COLO829 (cell line): Measurements from ENCODE around the gene GAGE13.
"Not testable (repeated sequence)": the region's sequence is repeated elsewhere in the genome, so short reads cannot be mapped to it uniquely, and the experiment has no call there.

Experiments used
- DNase-seq: peaks from one replicate; pipeline ENCODE4 v3.0.0; 2012; ENCODE audit warnings: low spot score

GAGE13 gene

GRCh38 chrX:49331282-49331681 is at the start of gene GAGE13:
Gene GAGE13, plus strand, starts transcription at chrX:49331582. Its CDS starts 1,156 bp downstream, at chrX:49332738.
- not testable (repeated sequence) for DNase-seq

DNA sequence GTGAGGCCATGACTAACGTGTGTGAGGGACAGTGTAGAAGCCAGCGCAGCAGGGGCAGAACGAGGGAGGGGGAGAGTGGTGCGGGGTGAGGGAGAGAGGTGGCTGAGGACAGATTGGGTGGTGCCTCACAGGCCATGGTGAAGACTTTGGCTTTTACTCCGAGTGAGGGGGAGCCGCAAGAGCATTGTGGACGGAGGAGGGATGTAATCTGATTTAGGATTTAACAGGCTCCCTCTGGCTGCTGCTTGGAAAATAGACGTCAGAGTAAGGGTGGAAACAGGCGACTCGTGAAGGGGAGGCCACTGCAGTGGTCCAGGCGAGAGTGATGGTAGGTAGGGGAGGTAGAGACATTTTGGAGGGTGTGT is 48.8 kb upstream of the GAGE13 start:
- no peak for DNase-seq

GRCh38 chrX:49284212-49284611 is 47.2 kb upstream of the GAGE13 start:
- no peak for DNase-seq

DNA sequence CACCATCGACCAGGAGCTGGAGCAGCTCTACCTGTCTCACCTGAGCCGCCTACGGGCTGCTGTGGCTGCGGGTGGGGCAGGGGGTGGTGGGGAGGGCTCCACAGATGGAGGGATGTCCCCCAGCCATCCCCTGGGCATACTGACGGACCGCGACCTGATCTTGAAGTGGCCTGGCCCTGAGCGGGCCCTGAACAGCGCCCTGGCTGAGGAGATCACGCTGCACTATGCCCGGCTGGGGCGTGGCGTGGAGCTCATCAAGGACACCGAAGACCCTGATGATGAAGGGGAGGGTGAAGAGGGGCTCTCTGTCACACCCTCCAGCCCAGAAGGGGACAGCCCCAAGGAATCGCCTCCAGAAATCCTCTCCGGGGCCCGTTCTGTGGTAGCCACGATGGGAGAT is 45.2 kb upstream of the GAGE13 start:
- no peak for DNase-seq

- no peak for DNase-seq
These were observed 44.8 kb upstream of the GAGE13 start for GRCh38 chrX:49286581-49286980.

DNA sequence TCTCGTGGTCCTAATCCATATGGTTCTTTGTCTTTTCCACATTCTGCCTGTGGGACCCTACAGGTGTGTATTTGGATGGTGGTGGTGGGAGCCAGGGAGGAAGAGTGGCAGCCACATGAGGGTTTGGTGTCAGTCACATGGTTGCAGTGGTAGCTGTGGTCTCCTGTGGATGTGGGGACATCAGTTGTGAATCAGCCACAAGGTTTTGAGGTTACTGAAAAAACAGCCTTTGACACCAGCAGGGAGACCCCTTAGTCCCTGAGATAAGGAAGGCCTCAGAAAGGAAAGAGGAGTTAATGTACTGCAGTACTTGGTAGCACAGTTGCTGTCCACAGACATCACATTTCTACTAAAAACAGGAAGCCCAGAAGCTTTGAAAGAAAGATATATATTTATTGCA is 43.7 kb upstream of the GAGE13 start:
- no peak for DNase-seq

- no peak for DNase-seq
These were observed 41.2 kb upstream of the GAGE13 start for GRCh38 chrX:49290215-49290614.

GRCh38 chrX:49291615-49292337 is 39.6 kb upstream of the GAGE13 start:
- peak; percentile 28 for DNase-seq

- no peak for DNase-seq
These were observed 38.7 kb upstream of the GAGE13 start for GRCh38 chrX:49292400-49293362.

GRCh38 chrX:49299293-49299692 is 32.1 kb upstream of the GAGE13 start:
- DNase-seq: not testable (repeated sequence)

GRCh38 chrX:49300703-49301102 is 30.7 kb upstream of the GAGE13 start:
- DNase-seq: no peak

- no peak for DNase-seq
These were observed 28.0 kb upstream of the GAGE13 start, which contains the start of gene GAGE10 for GRCh38 chrX:49303346-49303745. Gene GAGE10, plus strand, starts transcription at chrX:49303646. Its CDS starts 1,214 bp downstream, at chrX:49304860.

GRCh38 chrX:49307775-49308174 is 23.6 kb upstream of the GAGE13 start:
- not testable (repeated sequence) for DNase-seq

DNA sequence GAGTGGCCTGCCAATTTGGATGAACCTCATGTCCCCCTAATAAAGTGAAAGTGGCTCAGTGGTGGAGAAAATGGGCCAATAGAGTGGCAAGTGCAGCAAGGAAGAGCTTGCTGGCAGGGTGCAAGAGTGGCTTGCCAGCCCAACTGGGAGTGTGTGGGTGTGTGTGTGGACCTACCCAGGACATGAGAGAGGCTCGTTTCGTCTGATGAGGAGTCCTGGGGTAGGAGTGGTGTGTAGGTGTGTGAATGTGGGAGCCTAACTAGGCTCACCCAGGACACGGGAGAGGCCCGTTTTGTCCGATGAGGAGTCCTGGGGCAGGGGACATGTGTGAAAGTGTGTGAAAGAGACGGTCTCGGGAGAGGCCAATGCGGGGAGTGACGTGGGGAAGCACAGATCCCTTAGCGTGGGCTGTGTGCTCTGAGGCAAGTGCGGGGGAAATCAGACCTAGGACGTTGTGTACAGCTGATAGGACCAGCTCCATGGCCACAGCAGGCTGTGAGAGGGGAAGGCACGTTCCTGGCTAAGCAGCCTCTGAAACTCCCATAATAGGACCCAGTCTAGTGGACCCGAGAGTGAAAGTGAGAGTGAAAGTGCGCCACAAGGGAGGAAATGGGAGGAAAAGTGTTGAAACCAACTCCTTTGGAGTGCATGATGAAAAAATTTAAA is 22.6 kb upstream of the GAGE13 start:
- DNase-seq: peak; percentile 6

- DNase-seq: no peak
These were observed 21.9 kb upstream of the GAGE13 start for GRCh38 chrX:49309401-49309981.

DNA sequence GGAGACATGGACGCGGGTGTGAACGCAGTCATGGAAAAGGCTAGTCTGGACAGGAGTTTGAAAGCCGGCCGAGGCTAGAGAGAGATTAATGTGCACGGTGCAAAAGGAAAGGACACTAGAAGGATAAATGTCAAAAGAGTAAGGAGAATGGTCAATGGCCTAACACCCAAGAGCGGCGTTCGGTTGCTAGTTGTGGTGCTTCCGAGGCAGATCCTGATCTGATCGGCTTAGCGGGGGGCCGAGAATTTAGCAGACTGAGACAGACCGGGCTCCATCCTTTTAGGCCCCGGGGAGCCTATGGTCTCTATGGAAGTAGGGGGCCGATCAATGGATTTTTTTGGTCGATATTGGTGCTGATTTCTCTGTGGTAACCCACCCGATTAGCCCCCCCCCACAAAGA is 21.0 kb upstream of the GAGE13 start:
- DNase-seq: no peak

DNA sequence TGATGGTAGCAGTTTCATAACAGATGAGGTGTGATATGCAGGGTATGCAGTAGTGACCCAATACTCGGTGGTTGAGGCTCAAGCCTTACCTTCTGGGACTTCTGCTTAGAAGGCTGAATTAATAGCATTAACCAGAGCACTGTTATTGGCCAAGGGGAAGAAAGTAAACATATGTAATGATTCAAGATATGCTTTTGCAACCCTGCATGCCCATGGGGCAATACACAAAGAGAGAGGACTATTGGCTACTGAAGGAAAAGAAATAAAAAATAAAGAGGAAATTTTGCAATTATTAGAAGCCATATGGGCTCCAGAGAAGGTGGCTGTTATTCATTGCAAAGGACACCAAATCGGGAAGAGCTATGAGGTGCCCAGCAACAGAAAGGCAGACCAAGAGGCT is 19.2 kb upstream of the GAGE13 start:
- no peak for DNase-seq

DNA sequence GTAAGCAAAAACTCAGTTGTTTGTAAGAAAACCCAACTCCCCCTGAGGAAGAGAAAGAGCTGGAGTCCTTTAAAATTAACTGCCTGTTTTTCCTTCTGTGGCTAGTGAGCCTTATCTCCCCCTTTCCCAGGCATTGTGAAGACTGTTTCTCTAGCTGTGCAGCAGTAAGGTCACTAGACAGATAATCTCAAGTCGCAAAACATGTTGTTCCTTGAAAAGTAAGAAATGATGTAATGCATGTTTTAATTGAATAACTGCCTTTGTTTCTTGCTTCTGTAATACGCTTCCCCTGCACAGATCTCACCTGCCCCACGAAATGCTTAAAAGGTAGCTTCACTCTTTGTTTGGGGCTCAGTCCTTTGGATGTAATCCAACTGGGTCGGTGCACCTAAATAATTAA is 15.3 kb upstream of the GAGE13 start:
- no peak for DNase-seq

DNA sequence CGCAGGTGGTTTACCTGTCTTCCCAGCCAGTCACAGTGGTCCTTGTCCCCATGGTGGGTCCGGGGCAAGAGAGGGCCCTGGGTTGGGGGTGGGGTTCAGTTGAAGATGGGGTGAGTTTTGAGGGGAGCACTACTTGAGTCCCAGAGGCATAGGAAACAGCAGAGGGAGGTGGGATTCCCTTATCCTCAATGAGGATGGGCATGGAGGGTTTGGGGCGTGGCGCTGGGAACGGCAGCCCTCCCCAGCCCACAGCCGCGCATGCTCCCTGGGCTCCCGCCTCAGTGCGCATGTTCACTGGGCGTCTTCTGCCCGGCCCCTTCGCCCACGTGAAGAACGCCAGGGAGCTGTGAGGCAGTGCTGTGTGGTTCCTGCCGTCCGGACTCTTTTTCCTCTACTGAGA is 9.6 kb upstream of the GAGE13 start, which contains the start of gene GAGE12J:
Gene GAGE12J (plus strand): TSS at position 301 of the 400 bp plus-strand sequence. CDS start 1,157 bp downstream, outside the sequence.
- DNase-seq: not testable (repeated sequence)

DNA sequence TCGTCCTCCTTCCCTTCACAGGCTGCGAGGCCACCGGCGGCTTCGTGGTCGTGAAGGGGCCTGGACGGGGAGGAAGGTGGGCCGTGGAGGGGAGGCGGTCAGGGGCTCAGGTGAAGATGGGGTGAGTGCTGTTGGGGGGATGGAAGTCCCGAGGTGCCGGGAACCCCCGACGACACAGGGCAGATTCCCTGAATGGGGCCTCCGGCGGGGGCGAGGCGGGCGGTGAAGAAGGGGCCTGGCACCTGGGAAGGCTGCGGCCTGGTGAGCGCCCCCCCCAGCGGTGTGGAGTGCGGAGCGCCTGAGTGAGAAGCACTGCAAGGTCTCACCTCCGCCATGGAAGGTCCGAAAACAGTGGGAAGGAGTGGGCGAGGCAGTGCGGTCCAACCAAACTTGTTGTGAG is 9.1 kb upstream of the GAGE13 start:
- not testable (repeated sequence) for DNase-seq

GRCh38 chrX:49323735-49324134 is 7.6 kb upstream of the GAGE13 start:
- not testable (repeated sequence) for DNase-seq

GRCh38 chrX:49330421-49330820 is 961 bp upstream of the GAGE13 start:
- DNase-seq: not testable (repeated sequence)
